HG02588 (cell line): ENCODE results near the gene DENND5A.
"Not testable (repeated sequence)": the region's sequence is repeated elsewhere in the genome, so short reads cannot be mapped to it uniquely, and the experiment has no call there.

ENCODE experiments used
- ATAC-seq: cut with Tn5 transposase; IDR thresholded peaks from one replicate; pipeline ENCODE4 v1.9.1; 2021; ENCODE audit warnings: mild to moderate bottlenecking, moderate library complexity; ENCODE audit not compliant: unreplicated experiment

DENND5A gene

DNA sequence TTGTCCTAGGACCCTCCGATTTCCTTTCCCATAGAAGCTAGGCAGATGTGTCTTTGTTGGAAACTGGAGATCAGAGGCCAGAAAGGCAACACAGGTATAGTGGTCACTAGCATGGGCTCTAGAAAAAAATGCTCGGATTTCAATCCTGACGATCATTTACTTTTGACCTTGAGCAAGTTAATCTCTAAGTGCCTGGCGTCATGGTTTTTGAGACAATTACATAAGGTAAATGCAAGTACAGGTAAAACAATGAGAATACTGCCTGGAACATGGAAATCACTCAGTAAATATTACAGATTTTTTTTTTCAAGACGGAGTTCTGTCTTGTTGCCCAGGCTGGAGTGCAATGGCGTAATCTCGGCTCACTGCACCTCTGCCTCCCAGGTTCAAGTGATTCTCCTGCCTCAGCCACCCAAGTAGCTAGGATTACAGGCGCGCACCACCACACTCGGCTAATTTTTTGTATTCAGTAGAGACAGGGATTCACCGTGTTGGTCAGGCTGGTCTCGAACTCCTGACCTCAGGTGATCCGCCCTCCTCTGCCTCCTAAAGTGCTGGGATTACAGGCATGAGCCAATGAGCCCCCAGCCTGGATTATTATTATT is 1.1 kb upstream of the DENND5A start:
- no peak for ATAC-seq

DNA sequence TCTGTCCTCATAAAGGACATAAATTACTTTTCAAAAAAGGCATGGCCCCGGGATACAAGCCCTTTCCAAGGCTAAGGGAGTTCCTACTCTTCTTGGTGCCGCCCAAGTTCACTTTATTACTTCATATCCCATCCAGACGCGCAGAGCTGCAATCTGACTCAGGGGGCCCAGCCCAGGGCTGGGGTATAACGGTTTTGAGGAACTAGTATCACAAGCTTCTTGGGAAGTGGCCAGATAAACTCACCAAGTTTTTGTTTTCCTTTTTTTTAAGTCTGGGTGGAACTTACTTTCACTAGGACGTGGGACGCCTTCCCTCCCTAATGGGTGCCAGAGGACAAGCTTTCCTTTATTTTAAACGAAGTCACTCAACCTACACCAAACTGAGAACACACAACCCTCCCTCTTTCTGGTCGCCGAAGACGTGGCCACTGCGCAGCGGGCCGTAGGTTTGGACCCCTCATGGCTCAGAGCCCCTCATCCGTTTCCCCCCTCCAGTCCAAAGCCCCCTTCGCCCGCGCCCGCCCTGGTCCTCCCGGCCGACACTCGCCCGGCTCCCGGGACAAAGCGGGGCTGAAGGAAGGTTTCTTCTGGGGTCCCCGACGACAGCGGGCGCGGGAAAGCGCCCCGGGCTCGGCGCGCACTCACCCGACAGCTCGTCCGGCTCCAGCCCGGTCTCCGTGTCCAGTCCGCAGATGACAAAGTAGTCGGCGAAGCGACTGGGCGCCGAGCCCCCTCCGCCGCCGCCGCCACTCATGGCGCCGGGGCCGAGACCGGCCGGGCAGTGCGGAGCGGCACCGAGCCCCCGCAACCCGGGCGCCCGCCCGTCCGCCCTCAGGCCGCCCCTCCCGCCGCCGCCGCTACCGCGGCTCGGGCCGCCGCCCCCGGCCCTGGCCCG is 587 bp downstream of the DENND5A start:
- peak; percentile 26 for ATAC-seq

DNA sequence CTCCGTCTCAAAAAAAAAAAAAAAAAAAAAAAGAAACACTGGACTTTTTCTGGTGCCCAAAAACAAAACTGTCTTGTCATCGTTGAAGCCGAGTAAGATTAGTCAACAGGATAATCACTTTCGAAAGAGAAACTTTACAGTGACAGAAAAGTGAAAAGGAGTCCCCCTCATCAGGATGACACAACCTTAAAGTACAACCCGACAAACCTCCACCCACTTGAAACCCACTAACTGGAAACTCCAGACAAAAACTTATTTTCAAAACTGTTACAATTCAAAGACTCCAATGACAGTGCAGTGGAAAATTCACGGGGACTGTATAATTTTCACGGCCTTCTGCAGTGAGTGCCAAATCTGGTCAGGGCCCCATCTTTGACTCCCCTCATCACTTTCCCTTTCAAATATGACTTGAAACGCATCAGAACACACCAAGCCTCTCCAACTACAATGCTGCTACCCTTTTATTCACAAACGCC is 1.3 kb downstream of the DENND5A start:
- peak; percentile 51 for ATAC-seq

DNA sequence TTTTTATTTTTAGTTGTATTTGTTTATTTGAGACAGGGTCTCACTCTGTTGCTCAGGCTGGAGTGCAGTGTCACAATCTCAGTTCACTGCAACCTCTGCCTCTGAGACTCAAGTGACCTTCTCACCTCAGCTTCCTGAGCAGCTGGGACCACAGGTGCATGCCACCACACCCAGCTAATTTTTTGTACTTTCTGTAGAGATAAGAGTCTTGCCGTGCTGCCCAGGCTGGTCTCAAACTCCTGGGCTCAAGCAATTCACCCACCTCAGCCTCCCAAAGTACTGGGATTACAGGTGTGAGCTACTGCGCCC is 4.4 kb downstream of the DENND5A start:
- not testable (repeated sequence) for ATAC-seq

DNA sequence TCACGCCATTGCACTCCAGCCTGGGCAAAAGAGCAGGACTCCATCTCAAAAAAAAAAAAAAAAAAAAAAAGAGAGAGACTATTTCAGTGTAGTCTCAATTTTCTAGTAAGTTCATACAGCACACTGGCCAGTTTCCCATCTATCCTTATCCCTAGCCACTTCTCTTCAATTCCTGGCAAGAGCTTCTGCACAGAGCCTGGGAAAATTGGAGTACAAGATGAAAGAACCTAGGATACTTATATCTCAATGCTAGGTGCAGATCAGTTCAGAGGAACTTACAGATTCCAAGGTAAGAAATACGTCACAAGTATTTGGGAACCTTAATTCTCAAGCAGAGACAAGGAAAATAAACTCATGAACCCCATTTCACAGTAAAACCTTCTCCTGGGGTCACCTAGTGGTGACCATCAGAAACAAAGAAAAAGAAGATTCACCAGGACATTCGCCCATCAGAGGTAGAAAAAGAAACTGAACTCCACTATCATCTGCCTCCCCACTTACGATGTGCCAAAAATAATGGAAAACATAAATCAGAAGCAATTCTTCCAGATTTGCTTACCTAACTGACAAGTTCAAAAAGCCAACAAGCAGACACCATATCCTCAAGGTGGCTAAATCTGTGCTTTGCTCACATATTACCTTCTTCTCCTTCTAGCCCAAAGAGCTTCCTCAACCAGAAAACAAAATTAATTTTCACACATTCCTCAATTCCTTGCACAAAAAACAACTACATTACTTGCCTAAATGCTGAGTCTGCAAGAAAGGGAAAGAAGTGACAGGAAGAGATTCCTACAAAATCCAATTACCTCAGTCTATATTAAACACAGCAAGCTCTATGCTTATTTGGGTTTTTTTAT is 4.9 kb downstream of the DENND5A start:
- ATAC-seq, result no peak

DNA sequence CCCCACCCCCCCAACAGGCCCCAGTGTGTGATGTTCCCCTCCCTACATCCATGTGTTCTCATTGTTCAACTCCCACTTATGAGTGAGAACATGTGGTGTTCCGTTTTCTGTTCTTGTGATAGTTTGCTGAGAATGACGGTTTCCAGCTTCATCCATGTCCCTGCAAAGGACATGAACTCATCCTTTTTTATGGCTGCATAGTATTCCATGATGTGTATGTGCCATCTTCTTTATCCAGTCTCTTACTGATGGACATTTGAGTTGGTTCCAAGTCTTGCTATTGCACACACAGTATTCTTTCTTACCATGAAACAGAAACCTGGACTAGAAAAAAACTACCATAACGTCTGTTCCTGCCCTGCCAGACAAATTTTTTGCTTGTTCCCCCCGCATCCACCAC is 6.9 kb downstream of the DENND5A start:
- not testable (repeated sequence) for ATAC-seq

DNA sequence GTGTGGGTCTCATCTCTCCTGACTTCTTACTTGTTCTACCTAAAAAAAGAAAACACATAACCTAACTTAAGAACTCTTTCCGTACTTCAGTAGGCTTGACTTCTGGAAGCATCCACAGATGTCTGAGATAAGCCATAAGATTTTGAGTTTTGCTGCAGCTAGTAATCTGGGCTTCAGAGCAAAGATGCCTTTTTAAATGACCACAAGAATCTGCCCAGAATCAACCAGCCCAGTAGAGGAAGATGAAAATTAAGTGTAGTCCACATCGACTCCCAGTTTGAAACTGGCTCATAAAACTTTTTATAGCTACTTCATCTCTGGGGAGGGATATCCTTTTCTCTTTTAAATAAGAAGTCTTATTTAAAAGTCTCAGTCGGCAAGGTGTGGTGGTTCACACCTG is 10.7 kb downstream of the DENND5A start:
- ATAC-seq, result no peak

DNA sequence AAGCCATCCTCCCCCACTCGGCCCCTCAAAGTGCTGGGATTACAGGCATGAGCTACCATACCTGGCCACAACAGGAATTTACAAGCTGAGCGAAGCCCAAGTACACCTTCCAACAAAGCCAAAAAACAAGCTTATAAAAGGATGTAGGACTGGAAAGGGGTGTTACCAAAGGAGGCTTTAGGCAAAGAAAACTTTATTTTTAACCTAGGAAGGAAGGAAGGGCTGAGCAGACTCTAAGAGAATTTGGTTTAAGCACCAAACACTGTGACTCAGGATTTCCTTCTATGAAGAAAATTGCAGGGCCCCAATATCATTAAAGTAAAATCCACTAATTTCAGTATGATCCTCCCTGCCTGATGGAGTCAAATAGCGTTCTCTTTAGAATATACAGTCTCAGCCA is 12.1 kb downstream of the DENND5A start:
- ATAC-seq, result no peak

DNA sequence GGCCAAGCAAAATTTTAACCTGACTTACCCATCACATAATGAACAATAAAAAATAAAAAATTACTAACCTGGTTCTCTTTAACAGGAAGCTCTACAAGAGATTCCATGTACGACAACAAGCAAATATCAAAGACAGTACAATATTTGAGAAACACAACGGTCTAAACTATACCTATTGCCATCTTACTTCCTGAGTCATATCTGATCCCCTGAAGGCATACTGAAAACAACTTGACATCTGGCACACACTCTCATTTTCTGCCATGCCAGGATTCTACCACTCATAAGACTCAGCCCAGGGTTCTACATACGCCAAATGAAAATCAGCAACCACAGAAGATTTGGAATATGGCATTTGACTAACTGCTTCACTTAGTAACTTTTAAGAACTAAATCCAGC is 13.8 kb downstream of the DENND5A start:
- no peak for ATAC-seq

DNA sequence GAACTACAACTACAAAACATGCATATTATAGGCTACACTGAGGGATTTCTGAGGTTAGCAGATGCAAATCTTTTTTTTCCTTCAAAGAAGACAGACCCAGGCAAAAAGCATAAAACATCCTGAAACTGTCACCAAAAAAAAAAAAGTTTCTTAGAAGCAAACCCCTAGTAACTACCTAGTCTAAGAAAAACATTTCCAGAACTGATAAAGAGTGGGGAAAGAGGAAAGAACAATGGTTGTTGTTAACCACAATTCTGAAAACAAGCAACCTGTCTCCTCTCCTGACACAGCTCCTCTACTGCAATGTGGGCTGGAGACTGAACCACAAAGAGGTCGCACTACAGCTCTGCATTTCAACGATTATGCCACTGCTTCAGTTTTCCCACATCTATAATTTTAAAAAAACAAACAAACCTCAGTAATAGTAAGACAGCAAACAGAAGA is 15.0 kb downstream of the DENND5A start:
- peak; percentile 79 for ATAC-seq

DNA sequence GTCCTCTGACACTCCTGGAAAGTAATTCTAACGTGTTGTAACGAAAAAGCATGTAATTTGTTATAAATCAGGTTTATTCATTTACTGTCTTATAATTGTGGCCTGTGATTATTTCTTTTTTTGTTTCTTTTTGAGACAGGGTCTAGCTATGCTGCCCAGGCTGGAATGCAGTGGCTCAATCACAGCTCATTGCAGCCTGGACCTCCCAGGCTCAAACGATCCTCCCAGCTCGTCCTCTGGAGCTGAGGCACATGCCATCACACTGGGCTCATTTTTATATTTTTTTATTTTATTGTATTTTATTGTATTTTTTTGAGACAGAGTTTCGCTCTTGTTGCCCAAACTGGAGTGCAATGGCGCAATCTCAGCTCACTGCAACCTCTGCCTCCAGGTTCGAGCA is 15.9 kb downstream of the DENND5A start:
- no peak for ATAC-seq

DNA sequence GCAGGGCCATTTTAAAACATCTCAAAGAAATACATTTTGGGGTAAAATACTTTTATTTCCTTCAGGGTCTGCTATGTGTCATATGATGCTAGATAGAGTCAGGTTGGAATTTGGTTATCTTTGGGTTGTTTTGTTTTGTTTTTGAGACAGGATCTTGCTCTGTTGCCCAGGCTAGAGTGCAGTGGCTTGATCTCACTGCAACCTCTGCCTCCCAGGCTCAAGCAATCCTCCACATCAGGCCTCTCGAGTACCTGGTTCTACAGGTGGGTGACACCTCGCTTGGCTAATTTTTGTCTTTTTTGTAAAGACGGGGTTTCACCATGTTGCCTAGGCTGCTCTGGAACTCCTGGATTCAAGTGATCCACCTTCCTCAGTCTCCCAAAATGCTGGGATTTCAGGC is 17.3 kb downstream of the DENND5A start:
- no peak for ATAC-seq

DNA sequence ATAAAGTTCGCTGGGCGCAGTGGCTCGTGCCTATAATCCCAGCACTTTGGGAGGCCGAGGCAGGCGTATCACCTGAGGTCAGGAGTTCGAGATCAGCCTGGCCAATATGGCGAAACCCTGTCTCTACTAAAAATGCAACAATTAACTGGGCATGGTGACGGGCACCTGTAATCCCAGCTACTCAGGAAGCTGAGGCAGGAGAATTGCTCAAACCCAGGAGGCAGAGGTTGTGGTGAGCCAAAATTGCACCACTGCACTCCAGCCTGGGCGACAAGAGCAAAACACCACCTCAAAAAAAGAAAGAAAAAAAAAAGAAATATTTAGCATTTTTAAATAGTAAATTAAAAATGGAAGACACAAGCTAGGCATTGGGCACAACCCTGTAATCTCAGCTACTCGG is 28.9 kb downstream of the DENND5A start:
- not testable (repeated sequence) for ATAC-seq

DNA sequence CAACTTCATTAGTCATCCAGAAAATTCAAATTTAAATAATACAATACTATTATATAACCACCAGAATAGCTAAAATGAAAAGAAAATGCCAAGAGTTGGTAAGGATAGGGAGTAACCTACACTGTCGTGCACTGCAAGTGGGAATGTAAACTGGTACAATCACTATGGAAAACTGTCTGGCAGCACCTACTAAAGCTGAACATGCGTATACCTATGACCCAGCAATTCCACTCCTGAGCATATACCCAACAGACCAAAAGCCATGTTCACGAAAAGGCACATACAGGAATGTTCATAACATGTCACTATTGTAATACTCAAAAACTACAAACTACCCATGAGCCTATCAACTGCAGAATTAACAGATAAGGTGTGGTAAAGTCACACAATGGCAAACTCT is 32.7 kb downstream of the DENND5A start:
- ATAC-seq, result no peak

DNA sequence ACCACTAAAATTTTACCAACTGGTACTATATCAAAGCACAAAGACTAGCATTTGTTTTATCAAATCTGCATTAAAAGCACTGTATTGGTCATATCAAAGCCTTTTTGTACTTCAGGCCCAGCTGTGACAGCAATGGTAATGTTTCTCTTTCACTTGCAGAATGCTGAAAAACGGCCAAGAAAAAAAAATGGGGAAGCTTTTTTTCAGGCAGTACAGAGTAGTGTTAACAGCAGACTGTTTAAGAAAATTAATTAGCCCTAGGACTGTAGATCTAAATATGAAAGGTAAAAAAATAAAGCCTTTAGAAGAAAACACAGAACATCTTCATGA is 33.3 kb downstream of the DENND5A start:
- ATAC-seq, result no peak

DNA sequence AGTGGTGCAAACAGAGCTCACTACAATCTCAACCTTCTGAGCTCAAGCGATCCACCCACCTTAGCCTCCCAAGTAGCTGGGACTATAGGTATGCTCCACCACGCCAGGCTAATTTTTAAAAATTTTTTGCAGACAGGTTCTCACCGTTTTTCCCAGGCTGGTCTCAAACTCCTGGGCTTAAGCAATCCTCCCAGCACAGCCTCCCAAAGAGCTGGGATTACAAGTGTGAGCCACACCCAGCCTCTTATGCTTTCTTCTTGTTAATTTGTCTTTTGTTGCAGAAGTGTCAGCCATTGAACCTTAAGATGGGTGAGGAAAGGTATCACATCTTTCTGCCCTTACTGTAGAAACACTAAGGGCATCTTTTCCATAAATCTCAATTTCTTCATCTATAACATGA is 34.9 kb downstream of the DENND5A start:
- ATAC-seq, result no peak

DNA sequence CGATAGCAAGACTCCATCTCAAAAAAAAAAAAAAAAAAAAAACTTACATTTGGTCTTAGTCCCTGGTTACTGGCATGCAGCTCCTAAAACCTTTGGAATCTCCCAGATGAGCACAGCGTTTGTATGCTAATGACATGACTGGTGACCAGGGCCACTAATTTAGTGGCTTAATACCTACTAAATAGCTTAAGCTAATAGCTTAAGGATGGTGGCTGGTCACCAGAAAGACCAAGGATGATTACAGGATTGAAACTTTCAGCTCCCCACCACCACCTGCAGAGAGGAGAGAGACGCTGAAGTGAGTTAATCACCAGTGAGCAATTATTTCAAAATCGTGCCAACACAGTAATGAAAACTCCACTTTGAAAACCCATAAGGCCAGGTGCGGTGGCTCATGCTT is 37.1 kb downstream of the DENND5A start:
- no peak for ATAC-seq

DNA sequence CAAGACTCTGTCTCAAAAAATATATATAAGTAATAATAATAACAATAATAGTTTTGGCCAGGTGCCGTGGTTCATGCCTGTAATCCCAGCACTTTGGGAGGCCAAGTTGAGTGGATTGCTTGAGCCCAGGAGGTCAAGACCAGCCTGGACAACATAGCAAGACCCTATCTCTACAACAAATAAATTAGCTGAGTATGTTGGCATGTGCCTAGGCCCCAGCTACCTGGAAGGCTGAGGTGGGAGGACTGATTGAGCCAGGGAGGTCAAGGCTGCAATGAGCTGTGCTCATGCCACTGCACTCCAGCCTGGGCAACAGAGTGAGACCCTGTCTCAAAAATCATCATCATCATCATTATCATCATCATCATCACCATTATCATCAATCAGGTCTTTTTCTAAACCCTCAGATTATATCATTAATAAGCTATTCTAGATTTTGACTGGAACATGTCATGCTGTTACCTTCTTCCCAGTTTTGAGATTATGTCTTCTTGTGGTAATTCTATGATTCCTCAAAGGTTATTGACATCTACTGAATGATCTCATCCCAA is 39.3 kb downstream of the DENND5A start:
- no peak for ATAC-seq

DNA sequence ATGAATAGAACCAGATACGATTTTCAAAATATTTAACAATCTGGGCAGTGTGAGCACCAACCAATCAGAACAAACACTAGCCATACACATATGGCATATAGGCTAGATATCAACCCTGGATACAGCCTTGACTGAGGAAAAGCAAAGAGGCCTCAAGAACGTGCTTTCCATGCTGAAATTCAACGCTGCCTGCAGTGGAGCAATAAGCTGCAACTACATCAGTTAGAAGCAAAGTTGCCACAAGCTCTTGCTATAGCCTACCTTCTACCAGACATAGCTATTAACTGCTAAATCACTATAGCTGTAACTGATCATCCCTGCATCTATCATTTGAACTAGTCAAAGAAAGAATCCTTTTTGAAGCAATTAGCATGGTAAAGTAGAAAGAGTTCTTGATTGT is 42.5 kb downstream of the DENND5A start:
- no peak for ATAC-seq

DNA sequence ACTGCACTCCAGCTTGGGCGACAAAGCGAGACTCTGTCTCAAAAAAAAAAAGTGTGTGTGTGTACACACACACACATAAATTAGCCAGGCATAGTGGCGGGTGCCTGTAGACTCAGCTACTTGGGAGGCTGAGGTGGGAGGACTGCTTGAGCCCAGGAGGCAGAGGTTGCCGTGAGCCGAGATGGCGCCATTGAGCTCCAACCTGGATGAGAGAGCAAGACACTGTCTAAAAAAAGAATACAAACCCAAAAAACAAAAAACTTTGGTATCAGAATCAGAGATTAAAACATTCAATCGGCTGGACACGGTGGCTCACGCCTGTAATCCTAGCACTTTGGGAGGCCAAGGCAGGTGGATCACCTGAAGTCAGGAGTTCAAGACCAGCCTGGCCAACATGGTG is 44.3 kb downstream of the DENND5A start:
- ATAC-seq, result not testable (repeated sequence)

DNA sequence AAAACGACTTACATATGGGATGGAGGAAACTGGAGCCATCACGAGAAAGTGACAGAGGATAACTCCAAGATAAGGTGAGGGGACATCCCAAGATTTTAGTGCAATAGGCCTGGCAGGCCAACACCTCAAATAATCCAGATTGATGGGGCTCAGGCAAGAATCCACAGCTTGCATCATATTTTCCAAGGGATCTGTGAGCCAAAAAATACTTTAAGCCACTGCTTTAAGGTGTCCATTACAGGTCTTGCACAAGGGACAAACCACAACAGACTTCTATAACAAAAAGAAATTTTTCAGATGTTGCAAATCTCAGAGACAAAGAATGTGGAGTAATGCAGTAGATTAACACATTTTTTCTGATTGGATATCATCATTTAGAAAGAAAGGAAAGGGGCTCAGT is 45.6 kb downstream of the DENND5A start:
- ATAC-seq, result no peak
